ENCODE data around the gene MYBPC3.

- TF ChIP-seq EZH2 (IDR thresholded peaks at IDR 0.05; ENCODE audit: borderline replicate concordance, low read depth, low read length, severe bottlenecking) (no peak), POLR2A (IDR thresholded peaks at IDR 0.05; ENCODE audit: low read depth, low read length) (no peak)
- TF ChIP-seq, protein P1, sequence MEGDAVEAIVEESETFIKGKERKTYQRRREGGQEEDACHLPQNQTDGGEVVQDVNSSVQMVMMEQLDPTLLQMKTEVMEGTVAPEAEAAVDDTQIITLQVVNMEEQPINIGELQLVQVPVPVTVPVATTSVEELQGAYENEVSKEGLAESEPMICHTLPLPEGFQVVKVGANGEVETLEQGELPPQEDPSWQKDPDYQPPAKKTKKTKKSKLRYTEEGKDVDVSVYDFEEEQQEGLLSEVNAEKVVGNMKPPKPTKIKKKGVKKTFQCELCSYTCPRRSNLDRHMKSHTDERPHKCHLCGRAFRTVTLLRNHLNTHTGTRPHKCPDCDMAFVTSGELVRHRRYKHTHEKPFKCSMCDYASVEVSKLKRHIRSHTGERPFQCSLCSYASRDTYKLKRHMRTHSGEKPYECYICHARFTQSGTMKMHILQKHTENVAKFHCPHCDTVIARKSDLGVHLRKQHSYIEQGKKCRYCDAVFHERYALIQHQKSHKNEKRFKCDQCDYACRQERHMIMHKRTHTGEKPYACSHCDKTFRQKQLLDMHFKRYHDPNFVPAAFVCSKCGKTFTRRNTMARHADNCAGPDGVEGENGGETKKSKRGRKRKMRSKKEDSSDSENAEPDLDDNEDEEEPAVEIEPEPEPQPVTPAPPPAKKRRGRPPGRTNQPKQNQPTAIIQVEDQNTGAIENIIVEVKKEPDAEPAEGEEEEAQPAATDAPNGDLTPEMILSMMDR (IDR thresholded peaks at IDR 0.05; ENCODE audit: extremely low read depth in 1 of 2, insufficient read depth in 1 of 2, low read depth in 1 of 2, low read length in 2 of 2): peak; percentile 97 to 100
These were observed 3.0 kb upstream of the MYBPC3 start for GRCh38 chr11:47355283-47356128.

Data from endothelial cell of umbilical vein (primary cell).